K562 (cell line): Measurements from ENCODE around the gene CASD1. TPM values are rescaled to one million over a fixed set of nuclear protein-coding genes. Genes with fewer than 3 reads are reported as not detected.

ENCODE experiments used
- ADNP ChIP-seq: fragments of 200-800 bp; sonication (Bioruptor generic); IDR thresholded peaks from 2 replicates; pipeline ENCODE4 v1.6.1; 2016; ENCODE audit warnings: missing genetic modification characterization, missing compliant biosample characterization
- BCOR ChIP-seq: fragments of 450-650 bp; IDR thresholded peaks from 2 replicates; pipeline ENCODE4 v1.6.1; 2016
- BRD4 ChIP-seq: fragments of 200-600 bp; sonication (generic); IDR thresholded peaks from 2 replicates; pipeline ENCODE4 v1.6.1; 2017; ENCODE audit warnings: inconsistent platforms
- CREB3L1 ChIP-seq: fragments of 450-650 bp; IDR thresholded peaks from 2 replicates; pipeline ENCODE4 v1.6.1; 2014; ENCODE audit warnings: low read depth, mild to moderate bottlenecking, moderate library complexity, borderline replicate concordance
- DPF2 ChIP-seq: fragments of 450-650 bp; IDR thresholded peaks from 2 replicates; pipeline ENCODE4 v1.6.1; 2016
- ETV1 ChIP-seq: fragments of 450-650 bp; conservative IDR thresholded peaks from 2 replicates; pipeline ENCODE4 v1.6.1; 2016; ENCODE audit warnings: missing genetic modification characterization, control low read depth, low read depth, missing compliant biosample characterization
- MECOM ChIP-seq: fragments of 250-450 bp; sonication (Bioruptor Pico); IDR thresholded peaks from 2 replicates; pipeline ENCODE4 v1.8.0; 2022; ENCODE audit warnings: inconsistent platforms
- MEIS2 ChIP-seq: fragments of 450-650 bp; IDR thresholded peaks from 2 replicates; pipeline ENCODE4 v1.6.1; 2014; ENCODE audit warnings: mild to moderate bottlenecking; ENCODE audit not compliant: partially characterized antibody
- RAD21 ChIP-seq, 2 experiments: fragments of 250-450 bp in 1 of 2; fragments of 450-650 bp in 1 of 2; sonication (Bioruptor Pico) in 1 of 2; formaldehyde crosslinking in 1 of 2; IDR thresholded peaks in 1 of 2; conservative IDR thresholded peaks in 1 of 2; 2 replicates each; pipeline versions ENCODE4 v1.4.0 to v1.8.0; 2020 to 2022; ENCODE audit warnings: mild to moderate bottlenecking in 2 of 2, moderate library complexity in 1 of 2
- SMC3 ChIP-seq: conservative IDR thresholded peaks from 2 replicates; pipeline ENCODE4 v1.6.1; 2011; ENCODE audit warnings: low read depth, low read length, improper control_type of control experiment; ENCODE audit not compliant: insufficient read depth
- SRSF3 ChIP-seq: fragments of 200-400 bp; formaldehyde crosslinking; IDR thresholded peaks from 2 replicates; pipeline ENCODE4 v1.6.1; 2016; ENCODE audit warnings: mild to moderate bottlenecking, low read length, moderate library complexity; ENCODE audit not compliant: insufficient read depth
- SRSF9 ChIP-seq: fragments of 200-400 bp; formaldehyde crosslinking; IDR thresholded peaks from 2 replicates; pipeline ENCODE4 v1.6.1; 2017; ENCODE audit warnings: low read depth, low read length, borderline replicate concordance
- XRCC5 ChIP-seq: fragments of 200-400 bp; formaldehyde crosslinking; IDR thresholded peaks from 2 replicates; pipeline ENCODE4 v1.6.1; 2017; ENCODE audit warnings: low read depth, mild to moderate bottlenecking, low read length
- ZNF561 ChIP-seq: fragments of 450-650 bp; formaldehyde crosslinking; conservative IDR thresholded peaks from 2 replicates; pipeline ENCODE4 v1.4.0; 2020; ENCODE audit warnings: mild to moderate bottlenecking, moderate library complexity
- ZNF592 ChIP-seq: fragments of 450-650 bp; IDR thresholded peaks from 2 replicates; pipeline ENCODE4 v1.6.1; 2017; ENCODE audit warnings: antibody characterized with exemption, mild to moderate bottlenecking
- polyA plus RNA-seq, 8 experiments: library from polyadenylated mRNA; depleted of rRNA in 4 of 8; stranded (reverse) in 5 of 8; unstranded in 3 of 8; fragments of >200 nt; fragmentation: Nextera tagmentation in 2 of 8; fragmentation: Illumina TruSeq in 1 of 8; extraction: Ambion mirVana in 2 of 8; extraction: Trizol in 1 of 8; gene quantifications; 2 replicates each; pipeline versions ENCODE4 v1.2.1 to v1.2.3, GENCODE V29; 2011 to 2014; ENCODE audit warnings: inconsistent platforms in 1 of 8, missing spikeins in 1 of 8
- total RNA-seq, 7 experiments: library from RNA; depleted of rRNA in 6 of 7; stranded (reverse); fragments of >200 nt in 6 of 7; fragmentation: Illumina TruSeq in 2 of 7; extraction: Trizol in 2 of 7; gene quantifications; 2 replicates each; pipeline versions ENCODE4 v1.2.1 to v1.2.3, GENCODE V29; 2011 to 2021; ENCODE audit warnings: low replicate concordance in 1 of 7
- TF ChIP-seq, protein P1 (sequence below): sonication (generic); formaldehyde crosslinking; IDR thresholded peaks from 2 replicates; pipeline ENCODE4 v1.8.1; 2023; ENCODE audit warnings: mild to moderate bottlenecking, missing genetic modification reagents
- TF ChIP-seq, protein P2 (sequence below): fragments of 450-650 bp; formaldehyde crosslinking; IDR thresholded peaks from 2 replicates; pipeline ENCODE4 v1.4.0; 2020; ENCODE audit warnings: mild to moderate bottlenecking, moderate library complexity
- TF ChIP-seq, protein P3 (sequence below): fragments of 250-450 bp; sonication (Bioruptor Pico); IDR thresholded peaks from 2 replicates; pipeline ENCODE4 v1.5.0; 2021

Gene CASD1
- total and polyA plus RNA-seq, 9 of the 15 experiments (the other 6 are each of a cell fraction or from before 2014, with no cell fraction given), result 1.2 to 8.2 (median 4.8) TPM

- TF ChIP-seq CREB3L1, result no peak
- TF ChIP-seq MEIS2, result no peak
- TF ChIP-seq ZNF592, result no peak
- no peak for TF ChIP-seq ZNF561
- 0 out of 2 replicates have a peak, but pooled peaks have one; percentile 17 for TF ChIP-seq BRD4
- no peak for TF ChIP-seq XRCC5
- TF ChIP-seq, protein P1, sequence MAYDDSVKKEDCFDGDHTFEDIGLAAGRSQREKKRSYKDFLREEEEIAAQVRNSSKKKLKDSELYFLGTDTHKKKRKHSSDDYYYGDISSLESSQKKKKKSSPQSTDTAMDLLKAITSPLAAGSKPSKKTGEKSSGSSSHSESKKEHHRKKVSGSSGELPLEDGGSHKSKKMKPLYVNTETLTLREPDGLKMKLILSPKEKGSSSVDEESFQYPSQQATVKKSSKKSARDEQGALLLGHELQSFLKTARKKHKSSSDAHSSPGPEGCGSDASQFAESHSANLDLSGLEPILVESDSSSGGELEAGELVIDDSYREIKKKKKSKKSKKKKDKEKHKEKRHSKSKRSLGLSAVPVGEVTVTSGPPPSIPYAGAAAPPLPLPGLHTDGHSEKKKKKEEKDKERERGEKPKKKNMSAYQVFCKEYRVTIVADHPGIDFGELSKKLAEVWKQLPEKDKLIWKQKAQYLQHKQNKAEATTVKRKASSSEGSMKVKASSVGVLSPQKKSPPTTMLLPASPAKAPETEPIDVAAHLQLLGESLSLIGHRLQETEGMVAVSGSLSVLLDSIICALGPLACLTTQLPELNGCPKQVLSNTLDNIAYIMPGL, result no peak
- no peak for TF ChIP-seq SMC3
- TF ChIP-seq, protein P2, sequence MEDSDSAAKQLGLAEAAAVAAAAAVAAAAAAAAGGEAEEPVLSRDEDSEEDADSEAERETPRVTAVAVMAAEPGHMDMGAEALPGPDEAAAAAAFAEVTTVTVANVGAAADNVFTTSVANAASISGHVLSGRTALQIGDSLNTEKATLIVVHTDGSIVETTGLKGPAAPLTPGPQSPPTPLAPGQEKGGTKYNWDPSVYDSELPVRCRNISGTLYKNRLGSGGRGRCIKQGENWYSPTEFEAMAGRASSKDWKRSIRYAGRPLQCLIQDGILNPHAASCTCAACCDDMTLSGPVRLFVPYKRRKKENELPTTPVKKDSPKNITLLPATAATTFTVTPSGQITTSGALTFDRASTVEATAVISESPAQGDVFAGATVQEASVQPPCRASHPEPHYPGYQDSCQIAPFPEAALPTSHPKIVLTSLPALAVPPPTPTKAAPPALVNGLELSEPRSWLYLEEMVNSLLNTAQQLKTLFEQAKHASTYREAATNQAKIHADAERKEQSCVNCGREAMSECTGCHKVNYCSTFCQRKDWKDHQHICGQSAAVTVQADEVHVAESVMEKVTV (CRISPR knock-in tag), result no peak
- TF ChIP-seq SRSF3, result no peak
- no peak for TF ChIP-seq RAD21 (CRISPR knock-in tag; conservative IDR thresholded peaks at IDR 0.05 in 1 of 2, IDR thresholded peaks at IDR 0.05 in 1 of 2)
- TF ChIP-seq, protein P3, sequence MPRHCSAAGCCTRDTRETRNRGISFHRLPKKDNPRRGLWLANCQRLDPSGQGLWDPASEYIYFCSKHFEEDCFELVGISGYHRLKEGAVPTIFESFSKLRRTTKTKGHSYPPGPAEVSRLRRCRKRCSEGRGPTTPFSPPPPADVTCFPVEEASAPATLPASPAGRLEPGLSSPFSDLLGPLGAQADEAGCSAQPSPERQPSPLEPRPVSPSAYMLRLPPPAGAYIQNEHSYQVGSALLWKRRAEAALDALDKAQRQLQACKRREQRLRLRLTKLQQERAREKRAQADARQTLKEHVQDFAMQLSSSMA (CRISPR knock-in tag), result no peak
- no peak for TF ChIP-seq MECOM (CRISPR knock-in tag)
- no peak for TF ChIP-seq SRSF9
- TF ChIP-seq ETV1, result no peak
- no peak for TF ChIP-seq DPF2
- no peak for TF ChIP-seq BCOR
- no peak for TF ChIP-seq ADNP
Observed at GRCh38 chr7:94509264-94509886, at the start of gene CASD1 (continued).
